DND-41 (cell line): Measurements from ENCODE around the gene DTWD2.
A peak's percentile ranks its signal among the peaks of the same experiment; 100 is the strongest.

Experiments used
- ATAC-seq: fragments of 200-7000 bp; cut with Tn5 transposase; 3 replicates; pipeline ENCODE4 v1.9.1; 2021; ENCODE audit warnings: low read depth; ENCODE audit not compliant: insufficient read depth
- DNase-seq: peaks from one replicate; pipeline ENCODE4 v3.0.0-alpha.2; 2020
- H2AFZ ChIP-seq: 2 replicates; pipeline ENCODE4 v1.6.0; 2012; ENCODE audit warnings: low read depth, low read length
- H3K27ac ChIP-seq: 2 replicates; pipeline ENCODE4 v1.5.1; 2012; ENCODE audit warnings: low read length, inconsistent platforms
- H3K27me3 ChIP-seq: fragments of 200-600 bp; sonication (generic); 2 replicates; pipeline ENCODE4 v1.6.0; 2012; ENCODE audit warnings: low read length, mild to moderate bottlenecking, inconsistent platforms; ENCODE audit not compliant: insufficient read depth, poor library complexity
- H3K36me3 ChIP-seq: 2 replicates; pipeline ENCODE4 v1.5.1; 2012; ENCODE audit warnings: low read length, inconsistent platforms; ENCODE audit not compliant: insufficient read depth
- H3K4me1 ChIP-seq: 2 replicates; pipeline ENCODE4 v1.5.1; 2012; ENCODE audit warnings: mild to moderate bottlenecking, low read length; ENCODE audit not compliant: insufficient read depth
- H3K4me2 ChIP-seq: 2 replicates; pipeline ENCODE4 v1.6.0; 2012; ENCODE audit warnings: mild to moderate bottlenecking, moderate library complexity, low read length, inconsistent platforms; ENCODE audit not compliant: insufficient read depth
- H3K4me3 ChIP-seq, 2 experiments: fragments of 200-600 bp in 1 of 2; shearing (Covaris generic) in 1 of 2; 2 replicates each; pipeline ENCODE4 v1.5.1; 2012 to 2016; ENCODE audit warnings: inconsistent platforms in 2 of 2, low read length in 2 of 2, mild to moderate bottlenecking in 2 of 2, low read depth in 1 of 2, moderate library complexity in 1 of 2
- H3K79me2 ChIP-seq: 2 replicates; pipeline ENCODE4 v1.6.0; 2012; ENCODE audit warnings: low read length, inconsistent platforms; ENCODE audit not compliant: insufficient read depth
- H3K9ac ChIP-seq: 2 replicates; pipeline ENCODE4 v1.6.0; 2012; ENCODE audit warnings: low read depth, mild to moderate bottlenecking, inconsistent platforms, low read length, moderate library complexity
- H3K9me3 ChIP-seq: 2 replicates; pipeline ENCODE4 v1.5.1; 2012; ENCODE audit warnings: low read length, moderate library complexity, mild to moderate bottlenecking, inconsistent platforms; ENCODE audit not compliant: insufficient read depth, severe bottlenecking
- H4K20me1 ChIP-seq: 2 replicates; pipeline ENCODE4 v1.6.0; 2012; ENCODE audit warnings: low read length; ENCODE audit not compliant: insufficient read depth
- EZH2 ChIP-seq: IDR thresholded peaks from 3 replicates; pipeline ENCODE4 v1.6.1; 2012; ENCODE audit warnings: borderline replicate concordance, low read depth, mild to moderate bottlenecking, moderate library complexity, low read length, inconsistent platforms; ENCODE audit not compliant: severe bottlenecking
- TF ChIP-seq, protein P1 (sequence below): IDR thresholded peaks from 2 replicates; pipeline ENCODE4 v1.5.1; 2012; ENCODE audit warnings: borderline replicate concordance, low read length, moderate library complexity, mild to moderate bottlenecking; ENCODE audit not compliant: poor library complexity, severe bottlenecking; ENCODE audit errors: extremely low read depth

DTWD2 gene, protein sequence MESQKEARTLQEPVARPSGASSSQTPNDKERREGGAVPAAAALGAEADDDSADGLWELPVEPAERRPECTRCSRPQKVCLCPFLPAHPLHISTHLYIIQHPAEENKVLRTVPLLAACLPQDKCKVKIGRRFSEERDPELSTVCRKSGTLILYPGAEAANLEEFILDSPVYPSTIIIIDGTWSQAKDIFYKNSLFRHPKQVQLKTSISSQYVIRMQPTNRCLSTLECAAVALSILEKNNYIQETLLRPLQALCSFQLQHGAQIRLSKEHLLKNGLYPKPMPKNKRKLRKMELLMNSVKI

DNA sequence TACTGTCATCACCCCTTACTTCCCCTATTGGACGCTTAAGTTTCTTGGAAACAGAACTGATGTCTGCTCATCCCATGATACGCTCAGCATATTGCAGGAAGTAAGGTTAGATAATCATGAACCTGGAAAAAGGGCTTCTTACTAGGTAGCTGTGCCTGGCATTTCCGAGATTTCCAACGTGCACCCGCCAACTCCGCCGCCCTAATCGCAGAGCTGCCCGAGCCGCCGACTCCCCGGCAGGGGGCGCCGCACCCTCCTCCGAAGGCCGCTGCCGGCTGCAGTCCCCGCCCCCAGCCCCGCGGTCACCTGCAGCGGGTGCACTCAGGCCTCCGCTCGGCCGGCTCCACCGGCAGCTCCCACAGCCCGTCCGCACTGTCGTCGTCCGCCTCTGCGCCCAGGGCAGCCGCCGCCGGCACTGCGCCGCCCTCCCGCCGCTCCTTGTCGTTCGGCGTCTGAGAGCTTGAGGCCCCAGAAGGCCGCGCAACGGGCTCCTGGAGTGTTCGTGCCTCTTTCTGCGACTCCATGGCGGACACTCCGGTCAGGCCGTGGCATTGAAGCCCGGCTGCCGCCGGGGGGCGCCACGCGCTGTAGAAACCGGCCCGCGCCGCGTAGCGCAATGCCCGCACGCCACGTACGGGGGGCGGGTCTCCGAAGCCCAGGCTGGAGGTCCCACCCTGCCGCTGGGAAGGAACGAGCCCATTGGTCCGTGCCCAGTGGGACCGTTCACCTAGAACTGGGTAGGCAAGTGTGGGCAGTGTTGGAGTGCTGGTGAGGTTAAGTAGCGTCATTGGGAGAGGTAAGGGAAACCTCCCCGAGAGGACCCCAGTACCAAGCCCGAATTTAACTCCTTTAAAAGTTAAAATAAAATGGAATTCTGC is at the start of gene DTWD2:
Gene DTWD2, minus strand, starts transcription at position 560 of the 878 bp plus-strand sequence. Its CDS starts 36 bp downstream, at position 524.
- ATAC-seq (peak; percentile 92), DNase-seq (peak; percentile 92)
- Histone ChIP-seq H3K4me1 (peaks cover 32% of the 10 kb centered on the region), H3K27me3 (no peaks in the 10 kb centered on the region), H3K9me3 (no peaks in the 10 kb centered on the region), H3K27ac (peak within 1 kb of the TSS; percentile 80), H2AFZ (peak within 1 kb of the TSS; percentile 94), H3K4me2 (peak within 1 kb of the TSS; percentile 67), H3K79me2 (0 out of 2 replicates have a peak, but pooled peaks cover 4% of the 10 kb centered on the region), H4K20me1 (no peaks in the 10 kb centered on the region), H3K4me3 (peak within 1 kb of the TSS; percentile 41 to 59), H3K36me3 (no peaks in the 10 kb centered on the region), H3K9ac (peak within 1 kb of the TSS; percentile 73)
- no peak for TF ChIP-seq EZH2
- TF ChIP-seq, protein P1, sequence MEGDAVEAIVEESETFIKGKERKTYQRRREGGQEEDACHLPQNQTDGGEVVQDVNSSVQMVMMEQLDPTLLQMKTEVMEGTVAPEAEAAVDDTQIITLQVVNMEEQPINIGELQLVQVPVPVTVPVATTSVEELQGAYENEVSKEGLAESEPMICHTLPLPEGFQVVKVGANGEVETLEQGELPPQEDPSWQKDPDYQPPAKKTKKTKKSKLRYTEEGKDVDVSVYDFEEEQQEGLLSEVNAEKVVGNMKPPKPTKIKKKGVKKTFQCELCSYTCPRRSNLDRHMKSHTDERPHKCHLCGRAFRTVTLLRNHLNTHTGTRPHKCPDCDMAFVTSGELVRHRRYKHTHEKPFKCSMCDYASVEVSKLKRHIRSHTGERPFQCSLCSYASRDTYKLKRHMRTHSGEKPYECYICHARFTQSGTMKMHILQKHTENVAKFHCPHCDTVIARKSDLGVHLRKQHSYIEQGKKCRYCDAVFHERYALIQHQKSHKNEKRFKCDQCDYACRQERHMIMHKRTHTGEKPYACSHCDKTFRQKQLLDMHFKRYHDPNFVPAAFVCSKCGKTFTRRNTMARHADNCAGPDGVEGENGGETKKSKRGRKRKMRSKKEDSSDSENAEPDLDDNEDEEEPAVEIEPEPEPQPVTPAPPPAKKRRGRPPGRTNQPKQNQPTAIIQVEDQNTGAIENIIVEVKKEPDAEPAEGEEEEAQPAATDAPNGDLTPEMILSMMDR = peak; percentile 72

DNA sequence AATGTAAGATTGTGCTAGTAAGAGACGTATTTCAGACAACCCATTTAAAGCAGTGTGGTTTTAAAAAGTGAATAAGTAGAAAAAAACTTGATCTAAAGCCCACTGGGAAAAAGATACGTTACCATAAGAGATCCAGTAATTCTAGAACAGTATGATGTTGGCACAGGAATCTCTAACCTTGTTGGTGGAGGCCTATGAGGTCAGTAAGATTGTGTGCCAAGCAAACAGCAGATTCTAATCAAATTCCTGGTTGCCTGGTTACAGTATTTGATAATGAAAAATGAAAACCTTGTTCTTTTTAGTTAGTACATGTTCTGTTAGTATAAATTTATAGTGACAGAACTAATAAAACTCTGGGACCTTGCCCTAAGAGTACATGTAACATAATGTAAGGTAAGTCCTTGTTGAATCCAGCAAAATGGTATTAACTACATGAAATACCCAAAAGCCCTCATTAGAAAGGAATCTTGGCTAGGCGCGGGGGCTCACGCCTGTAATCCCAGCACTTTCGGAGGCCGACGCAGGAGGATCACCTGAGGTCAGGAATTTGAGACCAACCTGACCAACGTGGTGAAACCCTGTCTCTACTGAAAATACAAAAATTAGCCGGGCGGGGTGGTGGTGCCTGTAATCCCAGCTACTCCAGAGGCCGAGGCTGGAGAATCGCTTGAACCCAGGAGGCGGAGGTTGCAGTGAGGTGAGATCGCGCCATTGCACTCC is 49.3 kb upstream of the DTWD2 start:
- Histone ChIP-seq H3K36me3 (no peaks in the 10 kb centered on the region), H3K4me2 (no peak overlapping the region), H4K20me1 (no peaks in the 10 kb centered on the region), H3K9me3 (no peaks in the 10 kb centered on the region), H3K79me2 (no peaks in the 10 kb centered on the region), H2AFZ (no peak overlapping the region), H3K27ac (no peak overlapping the region), H3K4me3 (no peak overlapping the region), H3K4me1 (peaks cover 1% of the 10 kb centered on the region; the same call in 1 of the 2 replicates), H3K27me3 (no peaks in the 10 kb centered on the region), H3K9ac (no peak overlapping the region)
- DNase-seq (no peak), ATAC-seq (no peak)
- TF ChIP-seq, protein P1 = no peak
- TF ChIP-seq EZH2 = no peak

DNA sequence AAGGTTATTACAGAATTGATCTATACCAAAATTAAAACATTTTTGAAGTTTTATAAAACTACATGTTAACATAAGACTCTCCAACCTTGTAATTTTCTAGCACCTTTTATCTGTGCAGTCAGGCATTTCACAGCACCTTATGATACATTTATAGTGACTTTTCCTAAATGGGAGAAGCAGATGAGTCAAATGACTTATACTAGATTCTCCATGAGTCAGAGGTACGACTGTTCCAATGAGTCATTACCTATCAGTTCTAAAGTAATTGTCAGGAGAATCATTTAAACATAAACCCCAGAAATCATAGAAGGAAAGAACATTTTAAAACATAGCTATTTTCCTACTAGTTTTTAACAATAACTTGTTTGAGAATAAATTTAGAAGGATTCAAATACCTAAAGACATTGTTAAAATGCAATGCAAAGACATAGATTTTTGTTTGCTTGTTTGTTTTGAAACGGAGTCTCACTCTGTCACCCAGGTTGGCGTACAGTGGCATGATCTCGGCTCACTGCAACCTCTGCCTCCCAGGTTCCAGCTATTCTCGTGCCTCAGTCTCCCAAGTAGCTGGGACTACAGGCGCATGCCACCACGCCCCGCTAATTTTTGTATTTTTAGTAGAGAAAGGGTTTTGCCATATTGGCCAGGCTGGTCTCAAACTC is 47.9 kb upstream of the DTWD2 start:
- H4K20me1 ChIP-seq = no peaks in the 10 kb centered on the region
- no peaks in the 10 kb centered on the region for H3K27me3 ChIP-seq
- no peaks in the 10 kb centered on the region for H3K9me3 ChIP-seq
- H3K36me3 ChIP-seq = no peaks in the 10 kb centered on the region
- no peak overlapping the region for H3K4me2 ChIP-seq
- TF ChIP-seq EZH2 = no peak
- TF ChIP-seq, protein P1 = no peak
- no peak overlapping the region for H3K27ac ChIP-seq
- ATAC-seq = no peak
- H3K4me3 ChIP-seq = no peak overlapping the region
- H2AFZ ChIP-seq = no peak overlapping the region
- H3K9ac ChIP-seq = no peak overlapping the region
- peaks cover 15% of the 10 kb centered on the region for H3K4me1 ChIP-seq
- DNase-seq = no peak
- H3K79me2 ChIP-seq = no peaks in the 10 kb centered on the region
